ENCODE results near the gene PLPPR3.

The PLPPR3 gene

DNA sequence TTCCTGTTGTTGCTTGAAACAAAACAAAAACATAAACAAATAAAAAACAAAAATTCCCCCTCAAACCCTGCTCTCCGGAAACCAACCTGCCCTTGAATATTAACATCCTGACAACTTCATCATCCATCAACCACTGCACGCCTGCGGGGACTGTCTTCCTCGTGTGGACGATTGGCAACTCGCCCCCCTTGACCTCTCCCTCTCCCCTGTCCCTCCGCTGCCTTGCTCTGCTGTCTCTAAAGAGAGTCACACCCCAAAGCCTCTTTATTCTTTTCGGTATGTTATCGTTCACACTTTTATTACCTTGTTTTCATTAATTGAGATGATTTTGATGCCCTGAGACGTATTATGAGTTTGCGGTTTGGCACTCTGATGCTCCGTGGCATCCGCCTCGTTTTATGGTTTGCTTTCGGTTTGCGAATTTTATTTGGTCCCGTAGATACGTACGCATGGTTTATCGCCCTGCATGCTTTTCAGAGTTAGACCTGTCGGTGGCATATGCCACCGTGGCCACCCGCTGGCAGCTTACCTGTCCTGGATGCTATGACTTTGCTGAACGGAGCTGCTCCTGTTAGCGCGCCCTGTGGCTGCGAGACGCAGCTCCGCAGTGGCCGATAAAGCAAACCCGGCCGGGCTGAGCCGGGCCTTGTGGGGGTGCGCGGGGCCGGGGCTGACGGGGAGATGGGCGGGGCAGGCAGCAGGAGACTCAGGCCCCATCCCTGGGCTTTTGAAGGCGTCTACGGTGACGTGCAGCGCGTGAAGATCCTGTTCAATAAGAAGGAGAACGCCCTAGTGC, 13.9 kb downstream of the PLPPR3 start:
- Histone ChIP-seq H3K27ac (ENCODE audit: low read depth, low read length) (no peak overlapping the region), H4K20me1 (ENCODE audit: low read depth, low read length) (peaks cover 12% of the 10 kb centered on the region), H3F3A (ENCODE audit: insufficient read depth) (peaks cover 20% of the 10 kb centered on the region), H3K9ac (ENCODE audit: low read length) (no peak overlapping the region), H3K9me3 (ENCODE audit: insufficient read depth, low read length) (no peaks in the 10 kb centered on the region), H3K27me3 (ENCODE audit: low read length) (no peaks in the 10 kb centered on the region), H3K4me3 (ENCODE audit: insufficient read depth, low read length, poor library complexity, severe bottlenecking) (no peak overlapping the region), H3K4me2 (ENCODE audit: low read depth, low read length, poor library complexity, severe bottlenecking) (no peak overlapping the region), H2AFZ (ENCODE audit: low read depth, low read length, severe bottlenecking) (no peak overlapping the region), H3K36me3 (ENCODE audit: low read length) (peaks cover 15% of the 10 kb centered on the region; the same call in 1 of the 2 replicates), H3K79me2 (ENCODE audit: insufficient read depth, low read length) (peaks cover 40% of the 10 kb centered on the region), H3K9me2 (replicated peaks; ENCODE audit: insufficient read depth, low read length) (no peaks in the 10 kb centered on the region)
- no peak for TF ChIP-seq EZH2phosphoT487 (conservative IDR thresholded peaks at IDR 0.05; ENCODE audit: low read length)
- TF ChIP-seq, protein P1, sequence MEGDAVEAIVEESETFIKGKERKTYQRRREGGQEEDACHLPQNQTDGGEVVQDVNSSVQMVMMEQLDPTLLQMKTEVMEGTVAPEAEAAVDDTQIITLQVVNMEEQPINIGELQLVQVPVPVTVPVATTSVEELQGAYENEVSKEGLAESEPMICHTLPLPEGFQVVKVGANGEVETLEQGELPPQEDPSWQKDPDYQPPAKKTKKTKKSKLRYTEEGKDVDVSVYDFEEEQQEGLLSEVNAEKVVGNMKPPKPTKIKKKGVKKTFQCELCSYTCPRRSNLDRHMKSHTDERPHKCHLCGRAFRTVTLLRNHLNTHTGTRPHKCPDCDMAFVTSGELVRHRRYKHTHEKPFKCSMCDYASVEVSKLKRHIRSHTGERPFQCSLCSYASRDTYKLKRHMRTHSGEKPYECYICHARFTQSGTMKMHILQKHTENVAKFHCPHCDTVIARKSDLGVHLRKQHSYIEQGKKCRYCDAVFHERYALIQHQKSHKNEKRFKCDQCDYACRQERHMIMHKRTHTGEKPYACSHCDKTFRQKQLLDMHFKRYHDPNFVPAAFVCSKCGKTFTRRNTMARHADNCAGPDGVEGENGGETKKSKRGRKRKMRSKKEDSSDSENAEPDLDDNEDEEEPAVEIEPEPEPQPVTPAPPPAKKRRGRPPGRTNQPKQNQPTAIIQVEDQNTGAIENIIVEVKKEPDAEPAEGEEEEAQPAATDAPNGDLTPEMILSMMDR (IDR thresholded peaks at IDR 0.05; ENCODE audit: insufficient read depth, low read length, poor library complexity, severe bottlenecking) = no peak

DNA sequence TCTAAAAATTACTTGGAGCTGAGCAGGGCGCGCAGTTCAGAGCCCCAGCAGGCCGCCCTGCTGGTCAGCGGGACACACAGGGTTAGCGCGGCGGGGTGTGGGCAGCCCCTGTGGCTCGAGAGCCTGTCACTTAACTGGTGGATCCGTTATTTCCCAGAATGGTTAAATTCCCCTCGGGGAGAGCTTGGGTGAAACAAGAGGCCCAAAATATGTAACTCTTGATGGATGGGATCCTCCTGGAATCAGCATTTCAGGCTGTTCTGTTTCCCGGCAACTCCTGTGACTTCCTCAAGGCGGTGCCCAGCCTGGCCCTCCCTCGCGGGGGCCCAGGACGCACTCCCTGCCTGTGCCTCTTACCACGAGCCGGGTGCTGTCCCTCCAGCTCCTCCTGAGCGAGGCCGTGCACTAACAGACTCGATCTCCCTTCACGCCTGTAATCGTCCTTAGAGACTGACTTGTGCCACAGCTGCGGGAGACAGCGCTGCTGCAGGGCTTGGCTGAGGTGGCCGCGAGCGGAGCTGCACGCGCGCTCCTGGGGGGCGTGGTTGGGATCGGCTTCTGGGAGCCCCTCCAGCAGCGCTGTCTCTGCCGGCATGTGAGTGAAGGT, 14.8 kb downstream of the PLPPR3 start:
- Histone ChIP-seq H3K27ac (ENCODE audit: low read depth, low read length) (no peak overlapping the region), H3K79me2 (ENCODE audit: insufficient read depth, low read length) (peaks cover 50% of the 10 kb centered on the region), H3K9me2 (replicated peaks; ENCODE audit: insufficient read depth, low read length) (no peaks in the 10 kb centered on the region), H3K9ac (ENCODE audit: low read length) (no peak overlapping the region), H3K27me3 (ENCODE audit: low read length) (no peaks in the 10 kb centered on the region), H3F3A (ENCODE audit: insufficient read depth) (peaks cover 20% of the 10 kb centered on the region), H3K36me3 (ENCODE audit: low read length) (peaks cover 15% of the 10 kb centered on the region; the same call in 1 of the 2 replicates), H3K4me3 (ENCODE audit: insufficient read depth, low read length, poor library complexity, severe bottlenecking) (no peak overlapping the region), H4K20me1 (ENCODE audit: low read depth, low read length) (peaks cover 21% of the 10 kb centered on the region), H3K9me3 (ENCODE audit: insufficient read depth, low read length) (no peaks in the 10 kb centered on the region), H3K4me2 (ENCODE audit: low read depth, low read length, poor library complexity, severe bottlenecking) (no peak overlapping the region), H2AFZ (ENCODE audit: low read depth, low read length, severe bottlenecking) (no peak overlapping the region)
- TF ChIP-seq EZH2phosphoT487 (conservative IDR thresholded peaks at IDR 0.05; ENCODE audit: low read length) = no peak
- TF ChIP-seq, protein P1 (IDR thresholded peaks at IDR 0.05; ENCODE audit: insufficient read depth, low read length, poor library complexity, severe bottlenecking) = no peak

DNA sequence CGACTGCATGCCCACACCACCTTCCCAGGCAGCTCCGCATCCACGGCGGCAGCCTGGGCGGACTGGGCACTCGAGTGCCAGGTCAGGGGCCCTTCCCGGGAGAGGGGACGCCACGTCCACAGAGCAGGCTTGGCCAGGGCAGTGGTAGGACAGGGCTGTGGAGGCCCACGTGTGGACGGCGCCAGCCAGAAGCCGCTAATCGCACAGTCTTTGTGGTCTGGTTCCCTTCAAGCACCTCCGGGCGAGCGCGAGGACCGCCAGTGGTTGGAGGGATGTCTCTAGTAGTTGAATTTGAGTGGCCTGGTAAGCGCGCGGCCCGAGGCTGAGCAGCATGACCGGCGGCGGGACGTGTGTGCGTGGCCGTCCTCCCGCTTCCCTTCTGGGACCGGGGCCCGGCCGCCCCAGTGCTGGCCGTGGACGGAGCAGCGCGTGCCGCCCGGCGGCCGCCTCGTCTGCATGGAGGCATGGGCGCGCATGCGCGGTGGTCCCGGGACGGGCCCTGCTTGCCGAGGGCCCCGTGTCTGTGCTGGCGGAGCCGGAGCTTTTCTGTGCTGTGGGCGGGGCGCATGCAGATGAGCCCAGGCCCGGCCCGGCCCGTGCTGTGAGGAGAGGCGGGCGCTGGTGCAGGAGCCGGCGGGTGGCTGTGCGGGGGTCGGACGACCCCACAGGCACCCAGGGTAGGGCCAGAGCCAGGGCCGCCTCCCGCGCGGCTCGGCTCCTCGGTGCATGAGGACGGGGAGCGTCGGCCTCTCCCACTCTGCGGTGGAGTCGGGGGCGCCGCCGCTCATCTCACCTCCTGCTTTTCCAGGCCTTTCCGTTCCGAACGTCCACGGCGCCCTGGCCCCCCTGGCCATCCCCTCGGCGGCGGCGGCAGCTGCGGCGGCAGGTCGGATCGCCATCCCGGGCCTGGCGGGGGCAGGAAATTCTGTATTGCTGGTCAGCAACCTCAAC, 15.9 kb downstream of the PLPPR3 start:
- Histone ChIP-seq H3F3A (ENCODE audit: insufficient read depth) (peaks cover 10% of the 10 kb centered on the region; the same call in 1 of the 2 replicates), H2AFZ (ENCODE audit: low read depth, low read length, severe bottlenecking) (no peak overlapping the region), H3K9me3 (ENCODE audit: insufficient read depth, low read length) (no peaks in the 10 kb centered on the region), H3K4me3 (ENCODE audit: insufficient read depth, low read length, poor library complexity, severe bottlenecking) (no peak overlapping the region), H3K36me3 (ENCODE audit: low read length) (peaks cover 15% of the 10 kb centered on the region; the same call in 1 of the 2 replicates), H3K9ac (ENCODE audit: low read length) (no peak overlapping the region), H3K27me3 (ENCODE audit: low read length) (no peaks in the 10 kb centered on the region), H3K4me2 (ENCODE audit: low read depth, low read length, poor library complexity, severe bottlenecking) (no peak overlapping the region), H4K20me1 (ENCODE audit: low read depth, low read length) (peaks cover 30% of the 10 kb centered on the region), H3K79me2 (ENCODE audit: insufficient read depth, low read length) (peaks cover 60% of the 10 kb centered on the region), H3K27ac (ENCODE audit: low read depth, low read length) (no peak overlapping the region), H3K9me2 (replicated peaks; ENCODE audit: insufficient read depth, low read length) (no peaks in the 10 kb centered on the region)
- TF ChIP-seq, protein P1 (IDR thresholded peaks at IDR 0.05; ENCODE audit: insufficient read depth, low read length, poor library complexity, severe bottlenecking) = no peak
- TF ChIP-seq EZH2phosphoT487 (conservative IDR thresholded peaks at IDR 0.05; ENCODE audit: low read length) = no peak

Measured in SU-DHL-6 (cell line).